Psoas muscle (tissue), 8 donors: ENCODE data around the gene PCGF3. TPM values are rescaled to one million over a fixed set of nuclear protein-coding genes. Genes with fewer than 3 reads are reported as not detected.

Experiments
- ATAC-seq, 4 donors: fragments of 200-7000 bp; cut with Tn5 transposase; one replicate each; pipeline ENCODE4 v1.9.1; 2020; ENCODE audit warnings: moderate library complexity in 3 of 4, mild to moderate bottlenecking in 2 of 4
- DNase-seq, 2 donors: peaks; one replicate each; pipeline ENCODE4 v3.0.0-alpha.2; 2020
- H3K27ac ChIP-seq: fragments of 200-600 bp; one replicate; pipeline ENCODE4 v1.8.0; 2022
- H3K27me3 ChIP-seq, 3 donors: fragments of 200-600 bp in 1 of 3; one replicate each; pipeline versions ENCODE4 v1.6.1 to v1.8.0; 2013 to 2022; ENCODE audit warnings: low read length in 2 of 3, mild to moderate bottlenecking in 2 of 3, moderate library complexity in 1 of 3; ENCODE audit not compliant: insufficient read depth in 3 of 3
- H3K36me3 ChIP-seq, 2 donors: fragments of 200-600 bp in 1 of 2; one replicate each; pipeline versions ENCODE4 v1.6.1 to v1.8.0; 2013 to 2022; ENCODE audit warnings: low read depth in 1 of 2, mild to moderate bottlenecking in 1 of 2, moderate library complexity in 1 of 2; ENCODE audit not compliant: insufficient read depth in 1 of 2
- H3K4me1 ChIP-seq: fragments of 200-600 bp; one replicate; pipeline ENCODE4 v1.8.0; 2022
- H3K4me3 ChIP-seq: fragments of 200-600 bp; one replicate; pipeline ENCODE4 v1.8.0; 2022; ENCODE audit warnings: mild to moderate bottlenecking
- H3K9me3 ChIP-seq: fragments of 200-600 bp; one replicate; pipeline ENCODE4 v1.8.0; 2022
- WGBS, 3 donors: extraction: QIAGEN DNeasy Blood & Tissue Kit; methylation state at CpG; one replicate each; pipeline versions ENCODE4 v1.1.6 to v1.1.7; 2013; 5-methylcytosine and 5-hydroxymethylcytosine counted together
- intact Hi-C, 2 donors: fragments of 100-400 bp; cut with DNase I; formaldehyde crosslinking; loops; one replicate each; pipeline versions ENCODE4 v1.11.0 to v1.14.2; 2022
- polyA plus RNA-seq, 3 donors: library from polyadenylated mRNA; stranded (reverse); fragments of 200-250 nt; gene quantifications; one replicate each; pipeline ENCODE4 v1.2.3, GENCODE V29; 2013
- total RNA-seq, 4 donors: library from RNA; stranded (reverse); fragmentation: NEBNext Ultra II Directional in 2 of 4; extraction: Animal tissue kit (Norgen Biotek cat#: 25700) in 2 of 4; gene quantifications; one replicate each; pipeline versions ENCODE4 v1.2.1 to v1.2.4, GENCODE V29; 2021 to 2023
- TF ChIP-seq, protein P1 (sequence below): fragments of 200-600 bp; IDR thresholded peaks from one replicate; pipeline ENCODE4 v1.8.0; 2022; ENCODE audit warnings: antibody characterized with exemption
- donor health status: healthy with polysubstance abuse.
- donor health status: DM: no; HTN: no; CAD: no; lungs with moderate emphysema.
- donor health status: Bipolar disorder and iron deficiency.
- donor health status: healthy.
- donor health status: DM: yes; HTN: yes; CAD: no.
- donor health status: DM: no; HTN: no; CAD: no.
- donor health status: DM: no; HTN: no; CAD: no.
- donor health status: DM: yes; HTN: yes; CAD: no.

PCGF3 gene
- total and polyA plus RNA-seq, 7 donors = 10.9 to 19.2 (median 15.1) TPM

GRCh38 chr4:760616-761015 lies 55.0 kb downstream of the PCGF3 start:
- TF ChIP-seq, protein P1, sequence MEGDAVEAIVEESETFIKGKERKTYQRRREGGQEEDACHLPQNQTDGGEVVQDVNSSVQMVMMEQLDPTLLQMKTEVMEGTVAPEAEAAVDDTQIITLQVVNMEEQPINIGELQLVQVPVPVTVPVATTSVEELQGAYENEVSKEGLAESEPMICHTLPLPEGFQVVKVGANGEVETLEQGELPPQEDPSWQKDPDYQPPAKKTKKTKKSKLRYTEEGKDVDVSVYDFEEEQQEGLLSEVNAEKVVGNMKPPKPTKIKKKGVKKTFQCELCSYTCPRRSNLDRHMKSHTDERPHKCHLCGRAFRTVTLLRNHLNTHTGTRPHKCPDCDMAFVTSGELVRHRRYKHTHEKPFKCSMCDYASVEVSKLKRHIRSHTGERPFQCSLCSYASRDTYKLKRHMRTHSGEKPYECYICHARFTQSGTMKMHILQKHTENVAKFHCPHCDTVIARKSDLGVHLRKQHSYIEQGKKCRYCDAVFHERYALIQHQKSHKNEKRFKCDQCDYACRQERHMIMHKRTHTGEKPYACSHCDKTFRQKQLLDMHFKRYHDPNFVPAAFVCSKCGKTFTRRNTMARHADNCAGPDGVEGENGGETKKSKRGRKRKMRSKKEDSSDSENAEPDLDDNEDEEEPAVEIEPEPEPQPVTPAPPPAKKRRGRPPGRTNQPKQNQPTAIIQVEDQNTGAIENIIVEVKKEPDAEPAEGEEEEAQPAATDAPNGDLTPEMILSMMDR = no peak
- ATAC-seq (no peak), DNase-seq (peak in 1 of 2 donors; percentile 42)
- no peaks in the 10 kb centered on the region for H3K4me1 ChIP-seq
- intact Hi-C loops = no loop called here
- H3K4me3 ChIP-seq = no peak overlapping the region
- peaks cover 2 to 39% of the 10 kb centered on the region in 2 donors for H3K36me3 ChIP-seq
- H3K9me3 ChIP-seq = no peaks in the 10 kb centered on the region
- no peak overlapping the region for H3K27ac ChIP-seq
- 89 to 95% (median 94%) methylated on average over 21 of the region's 21 CpGs for WGBS, 3 donors
- no peaks in the 10 kb centered on the region for H3K27me3 ChIP-seq

- peak in 1 of 2 donors; percentile 39 for DNase-seq
- intact Hi-C loops = no loop called here
These were observed 55.5 kb downstream of the PCGF3 start for GRCh38 chr4:761086-761485.

GRCh38 chr4:761739-762138 lies 56.1 kb downstream of the PCGF3 start:
- Histone ChIP-seq H3K4me1 (no peaks in the 10 kb centered on the region), H3K27me3 (no peaks in the 10 kb centered on the region), H3K4me3 (no peak overlapping the region), H3K36me3 (peaks cover 2 to 50% of the 10 kb centered on the region in 2 donors), H3K9me3 (no peaks in the 10 kb centered on the region), H3K27ac (no peak overlapping the region)
- DNase-seq (peak in 1 of 2 donors; percentile 42), ATAC-seq (no peak)
- intact Hi-C loops = no loop called here
- TF ChIP-seq, protein P1 = no peak
- WGBS, 3 donors = 94 to 97% (median 97%) methylated on average over 14 of the region's 14 CpGs

More at GRCh38 chr4:761086-761485, 55.5 kb downstream of the PCGF3 start:
- H3K4me1 ChIP-seq = no peaks in the 10 kb centered on the region
- ATAC-seq = no peak
- H3K4me3 ChIP-seq = no peak overlapping the region
- TF ChIP-seq, protein P1 = no peak
- peaks cover 2 to 43% of the 10 kb centered on the region in 2 donors for H3K36me3 ChIP-seq
- H3K27ac ChIP-seq = no peak overlapping the region
- no peaks in the 10 kb centered on the region for H3K27me3 ChIP-seq
- H3K9me3 ChIP-seq = no peaks in the 10 kb centered on the region
- WGBS, 3 donors = 93 to 96% (median 93%) methylated on average over 14 of the region's 14 CpGs

DNA sequence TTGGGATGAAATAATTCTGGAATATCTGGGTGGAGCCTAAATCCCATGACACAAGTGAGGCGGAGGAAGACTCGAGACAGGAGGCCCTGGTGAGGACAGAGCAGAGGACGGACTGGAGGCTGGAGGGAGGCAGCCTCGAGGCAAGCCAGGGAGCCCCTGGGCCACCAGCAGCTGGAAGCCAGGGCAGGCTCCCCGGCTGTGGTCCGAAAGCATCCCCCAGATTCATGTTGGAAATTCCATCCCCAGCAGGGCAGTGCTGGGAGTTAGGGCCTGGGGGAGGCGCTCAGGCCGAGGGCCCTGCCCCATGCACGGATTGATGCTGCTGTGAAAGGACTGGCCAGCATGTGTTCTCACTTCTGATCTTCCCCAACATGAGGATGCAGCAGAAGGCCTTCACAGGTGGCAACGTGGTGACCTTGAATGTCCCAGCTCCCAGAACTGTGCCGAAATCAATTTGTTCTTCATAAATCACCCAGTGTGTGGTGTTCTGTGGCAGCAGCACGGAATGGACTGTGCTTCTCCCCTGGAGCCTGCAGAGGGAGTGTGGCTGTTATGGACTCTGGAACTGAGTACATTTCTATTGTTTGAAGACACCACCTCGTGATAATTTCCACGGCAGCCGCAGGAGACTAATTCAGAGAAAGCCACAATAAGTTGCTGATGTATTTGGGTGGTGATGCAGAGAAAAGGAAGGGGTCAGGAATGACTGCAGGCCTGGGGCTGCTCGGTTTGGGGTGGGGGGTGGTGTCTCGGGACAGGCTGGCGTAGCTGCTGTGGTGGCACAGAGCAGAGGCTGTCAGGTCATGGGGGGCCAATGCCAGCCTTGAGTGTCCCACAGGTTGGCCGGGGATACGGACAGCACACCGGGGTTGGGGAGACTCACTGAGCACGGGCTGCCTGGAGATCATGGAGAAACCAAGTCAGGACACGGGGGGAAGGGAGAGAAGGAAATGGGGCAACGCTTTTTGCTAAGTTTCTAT lies 56.9 kb downstream of the PCGF3 start:
- 81 to 85% (median 84%) methylated on average over 24 of the region's 24 CpGs for WGBS, 3 donors
- Histone ChIP-seq H3K36me3 (peaks cover 2 to 58% of the 10 kb centered on the region in 2 donors), H3K4me1 (no peaks in the 10 kb centered on the region), H3K27ac (no peak overlapping the region), H3K9me3 (no peaks in the 10 kb centered on the region), H3K27me3 (no peaks in the 10 kb centered on the region), H3K4me3 (no peak overlapping the region)
- peak; percentile 8 to 33 for DNase-seq
- intact Hi-C loops = no loop called here
- ATAC-seq = peak in 2 of 4 donors; percentile 20 to 24
- TF ChIP-seq, protein P1 = no peak
